Neuronal stem cell (in vitro differentiated cells): ENCODE results near the gene PLPP2. TPM values are rescaled to one million over a fixed set of nuclear protein-coding genes. Genes with fewer than 3 reads are reported as not detected.
A peak's percentile ranks its signal among the peaks of the same experiment; 100 is the strongest.

ENCODE experiments used
- DNase-seq: peaks from one replicate; pipeline ENCODE4 v3.0.0-alpha.2; 2013; ENCODE audit warnings: low spot score
- H2AFZ ChIP-seq: one replicate; pipeline ENCODE4 v1.6.1; 2013; ENCODE audit warnings: mild to moderate bottlenecking, low read length, inconsistent platforms
- H2AK5ac ChIP-seq: 2 replicates; pipeline ENCODE4 v1.6.1; 2013; ENCODE audit warnings: low read depth, mild to moderate bottlenecking, inconsistent platforms, low read length, moderate library complexity, mixed read lengths
- H2BK120ac ChIP-seq: 2 replicates; pipeline ENCODE4 v1.6.1; 2013; ENCODE audit warnings: low read depth, mild to moderate bottlenecking, inconsistent platforms, low read length, moderate library complexity, mixed read lengths
- H2BK12ac ChIP-seq: one replicate; pipeline ENCODE4 v1.6.1; 2013; ENCODE audit warnings: low read length, inconsistent platforms
- H2BK15ac ChIP-seq: 2 replicates; pipeline ENCODE4 v1.6.1; 2013; ENCODE audit warnings: mild to moderate bottlenecking, low read length, inconsistent platforms, mixed read lengths
- H2BK5ac ChIP-seq: one replicate; pipeline ENCODE4 v1.6.1; 2013; ENCODE audit warnings: inconsistent platforms, mild to moderate bottlenecking, low read length, moderate library complexity
- H3K14ac ChIP-seq: one replicate; pipeline ENCODE4 v1.6.1; 2013; ENCODE audit warnings: low read length, inconsistent platforms
- H3K18ac ChIP-seq: 2 replicates; pipeline ENCODE4 v1.6.1; 2013; ENCODE audit warnings: low read length, inconsistent platforms
- H3K23ac ChIP-seq: 2 replicates; pipeline ENCODE4 v1.6.1; 2013; ENCODE audit warnings: low read depth, mild to moderate bottlenecking, mixed read lengths, low read length, inconsistent platforms; ENCODE audit not compliant: poor library complexity
- H3K27ac ChIP-seq: replicated peaks from 3 replicates; pipeline ENCODE4 v1.5.1; 2013; ENCODE audit warnings: low read length, inconsistent platforms
- H3K27me3 ChIP-seq, 3 experiments: 2 replicates each; pipeline ENCODE4 v1.6.1; 2013; ENCODE audit warnings: low read length in 3 of 3, mild to moderate bottlenecking in 2 of 3, inconsistent platforms in 1 of 3, low read depth in 1 of 3, mixed read lengths in 1 of 3, moderate library complexity in 1 of 3; ENCODE audit not compliant: control insufficient read depth in 3 of 3, insufficient read depth in 3 of 3
- H3K36me3 ChIP-seq, 2 donors: replicated peaks in 1 of 2; 2 replicates each; pipeline ENCODE4 v1.6.1; 2013; ENCODE audit warnings: low read length in 2 of 2; ENCODE audit not compliant: control insufficient read depth in 2 of 2, insufficient read depth in 2 of 2
- H3K4ac ChIP-seq: 2 replicates; pipeline ENCODE4 v1.6.1; 2013; ENCODE audit warnings: inconsistent platforms, mild to moderate bottlenecking, low read length, moderate library complexity
- H3K4me1 ChIP-seq, 2 donors: 1 replicate in 1 of 2; 2 replicates in 1 of 2; pipeline ENCODE4 v1.6.1; 2013; ENCODE audit warnings: low read length in 2 of 2, low read depth in 1 of 2; ENCODE audit not compliant: control insufficient read depth in 2 of 2, insufficient read depth in 1 of 2
- H3K4me2 ChIP-seq: one replicate; pipeline ENCODE4 v1.6.1; 2013; ENCODE audit warnings: mild to moderate bottlenecking, low read length, inconsistent platforms; ENCODE audit not compliant: insufficient read depth, poor library complexity, severe bottlenecking
- H3K4me3 ChIP-seq, 2 donors: 2 replicates each; pipeline ENCODE4 v1.5.1; 2013; ENCODE audit warnings: low read length in 2 of 2, mild to moderate bottlenecking in 2 of 2, inconsistent platforms in 1 of 2, moderate library complexity in 1 of 2
- H3K79me1 ChIP-seq: one replicate; pipeline ENCODE4 v1.6.1; 2013; ENCODE audit warnings: low read depth, mild to moderate bottlenecking, inconsistent platforms, low read length, moderate library complexity
- H3K9ac ChIP-seq: one replicate; pipeline ENCODE4 v1.6.1; 2013; ENCODE audit warnings: mild to moderate bottlenecking, low read depth, low read length, inconsistent platforms; ENCODE audit not compliant: poor library complexity
- H3K9me3 ChIP-seq, 2 donors: replicated peaks in 1 of 2; 2 replicates each; pipeline versions ENCODE3 to v1.6.1; 2013; ENCODE audit warnings: low read length in 2 of 2, mild to moderate bottlenecking in 2 of 2, inconsistent platforms in 1 of 2, low read depth in 1 of 2, mixed read lengths in 1 of 2, moderate library complexity in 1 of 2; ENCODE audit not compliant: control insufficient read depth in 2 of 2, insufficient read depth in 1 of 2
- H4K8ac ChIP-seq: one replicate; pipeline ENCODE4 v1.6.1; 2013; ENCODE audit warnings: low read depth, mild to moderate bottlenecking, inconsistent platforms, low read length, moderate library complexity
- H4K91ac ChIP-seq: one replicate; pipeline ENCODE4 v1.6.1; 2013; ENCODE audit warnings: low read length, low read depth, mild to moderate bottlenecking, inconsistent platforms; ENCODE audit not compliant: poor library complexity
- WGBS, 2 donors: extraction: QIAGEN DNeasy Blood & Tissue Kit; methylation state at CpG; one replicate each; pipeline ENCODE4 v1.1.7; 2013; ENCODE audit warnings: missing lambda C conversion rate in 2 of 2, mixed read lengths in 1 of 2; ENCODE audit not compliant: insufficient read length in 2 of 2, insufficient replicate concordance in 1 of 2; ENCODE audit errors: extremely low coverage in 2 of 2; 5-methylcytosine and 5-hydroxymethylcytosine counted together
- polyA plus RNA-seq, 2 experiments: library from polyadenylated mRNA; stranded (reverse); fragments of 200-250 nt; gene quantifications; one replicate each; pipeline ENCODE4 v1.2.3, GENCODE V29; 2013

The PLPP2 gene
- polyA plus RNA-seq (2013, experiment 1 of 2) = 0.77 TPM
- 0.65 TPM for polyA plus RNA-seq (2013, experiment 2 of 2)

DNA sequence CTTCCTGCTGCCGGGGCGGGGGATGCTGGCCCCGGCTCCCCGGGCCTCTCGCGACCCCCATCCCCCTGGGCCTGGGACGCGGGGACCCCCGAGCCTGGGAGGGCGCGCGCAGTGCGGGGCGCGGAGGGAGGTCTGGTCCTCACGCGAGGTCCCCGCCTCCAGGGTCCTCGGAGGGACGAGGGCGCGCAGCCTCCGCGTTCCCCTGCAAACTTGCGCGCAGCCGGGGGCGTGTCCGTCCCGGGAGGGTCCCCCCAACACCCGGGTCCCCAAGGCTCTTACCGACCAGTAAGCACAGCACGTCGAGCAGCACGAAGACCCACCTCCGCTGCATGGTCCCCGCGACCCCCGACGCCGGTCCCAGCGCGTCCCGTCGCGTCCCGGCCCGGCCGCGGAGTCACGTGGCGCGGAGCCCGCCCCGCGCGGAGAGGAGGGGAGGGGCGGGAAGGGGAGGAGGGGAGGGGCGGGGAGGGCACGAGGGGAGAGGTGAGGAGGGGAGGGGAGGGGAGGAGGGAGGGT, at the start of gene PLPP2:
TSS of gene PLPP2 (minus strand) at position 398 of the 516 bp plus-strand sequence. CDS start at position 331, 67 bp downstream.
- no peak for DNase-seq
- peak within 1 kb of the TSS; percentile 54 for H3K4me2 ChIP-seq
- no peak within 1 kb of the TSS for H2BK12ac ChIP-seq
- peaks cover 2 to 13% of the 10 kb centered on the region in 2 donors for H3K9me3 ChIP-seq
- peaks cover 16 to 80% (median 55%) of the 10 kb centered on the region in 3 experiments for H3K27me3 ChIP-seq
- peak within 1 kb of the TSS; percentile 73 for H3K23ac ChIP-seq
- H3K36me3 ChIP-seq = no peaks in the 10 kb centered on the region
- peak within 1 kb of the TSS; percentile 73 for H2AFZ ChIP-seq
- H2BK15ac ChIP-seq = no peak within 1 kb of the TSS
- H3K9ac ChIP-seq = peak within 1 kb of the TSS; percentile 21
- no peak within 1 kb of the TSS for H3K14ac ChIP-seq
- peak within 1 kb of the TSS; percentile 88 for H2AK5ac ChIP-seq
- H3K4me1 ChIP-seq = peaks cover 14% of the 10 kb centered on the region in 2 donors
- H2BK120ac ChIP-seq = no peak within 1 kb of the TSS
- H4K91ac ChIP-seq = no peak within 1 kb of the TSS
- no peak within 1 kb of the TSS for H2BK5ac ChIP-seq
- no peak within 1 kb of the TSS for H4K8ac ChIP-seq
- WGBS, 2 donors = no CpG with 5 or more reads among the region's 60 CpGs
- no peaks in the 10 kb centered on the region for H3K79me1 ChIP-seq
- no peak within 1 kb of the TSS for H3K4ac ChIP-seq
- no peak within 1 kb of the TSS for H3K27ac ChIP-seq
- peak within 1 kb of the TSS; percentile 91 for H3K18ac ChIP-seq
- peak within 1 kb of the TSS; percentile 24 to 57 for H3K4me3 ChIP-seq

DNA sequence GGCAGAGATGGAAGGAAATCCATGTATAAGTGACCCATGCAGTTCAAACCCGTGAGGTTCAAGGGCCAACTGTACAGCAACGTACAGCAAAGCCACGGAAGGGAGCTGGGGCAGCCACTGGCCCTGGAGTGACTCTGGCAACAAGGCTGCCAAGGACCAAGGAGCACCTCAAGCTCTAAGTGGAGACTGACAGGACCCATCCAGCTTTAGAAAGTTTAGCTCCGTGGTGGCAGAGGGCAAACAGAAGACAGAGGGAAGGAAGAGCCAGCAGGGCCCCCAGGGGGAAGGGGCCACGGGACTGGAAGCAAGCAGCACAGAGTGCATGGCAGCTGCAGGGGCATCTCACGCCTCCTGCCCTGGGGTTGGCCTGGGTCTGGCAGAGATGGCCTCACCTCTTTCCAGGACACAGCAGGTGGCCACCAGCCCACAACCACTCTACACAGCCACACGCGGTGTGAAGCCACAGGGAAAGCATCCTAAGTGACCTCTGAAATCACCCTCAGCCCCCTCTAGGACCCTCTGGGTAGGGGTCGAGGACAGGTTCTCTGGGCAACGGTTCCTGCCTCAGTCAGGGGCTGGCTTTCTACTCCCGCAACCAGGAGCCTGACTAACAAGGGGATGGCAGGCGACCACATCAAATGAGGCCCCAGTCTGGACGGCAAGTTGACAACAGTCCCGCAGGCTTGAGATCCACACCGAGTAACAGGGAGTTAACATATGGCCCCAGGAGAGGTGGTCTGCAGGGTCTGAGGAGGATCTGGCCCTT, 49.6 kb upstream of the PLPP2 start:
- H2BK120ac ChIP-seq = no peak overlapping the region
- H3K36me3 ChIP-seq = peaks cover 14 to 60% of the 10 kb centered on the region in 2 donors
- H3K9ac ChIP-seq = no peak overlapping the region
- no peak overlapping the region for H3K4ac ChIP-seq
- no peak overlapping the region for H4K8ac ChIP-seq
- peak overlapping the region; percentile 26 for H3K4me2 ChIP-seq
- no CpG with 5 or more reads among the region's 15 CpGs for WGBS, 2 donors
- H3K4me3 ChIP-seq = no peak overlapping the region
- no peak for DNase-seq
- H2BK12ac ChIP-seq = peak overlapping the region; percentile 53
- H3K27me3 ChIP-seq = peaks cover 0 to 6% (median 0%) of the 10 kb centered on the region in 3 experiments
- H3K27ac ChIP-seq = no peak overlapping the region
- H3K79me1 ChIP-seq = peaks cover 30% of the 10 kb centered on the region
- H3K18ac ChIP-seq = no peak overlapping the region
- no peak overlapping the region for H2BK5ac ChIP-seq
- H3K23ac ChIP-seq = no peak overlapping the region
- no peak overlapping the region for H3K14ac ChIP-seq
- H2AK5ac ChIP-seq = no peak overlapping the region
- no peak overlapping the region for H2BK15ac ChIP-seq
- H4K91ac ChIP-seq = no peak overlapping the region
- peaks cover 10 to 19% of the 10 kb centered on the region in 2 donors for H3K4me1 ChIP-seq
- H3K9me3 ChIP-seq = peaks cover 2 to 38% of the 10 kb centered on the region in 2 donors
- H2AFZ ChIP-seq = no peak overlapping the region

DNA sequence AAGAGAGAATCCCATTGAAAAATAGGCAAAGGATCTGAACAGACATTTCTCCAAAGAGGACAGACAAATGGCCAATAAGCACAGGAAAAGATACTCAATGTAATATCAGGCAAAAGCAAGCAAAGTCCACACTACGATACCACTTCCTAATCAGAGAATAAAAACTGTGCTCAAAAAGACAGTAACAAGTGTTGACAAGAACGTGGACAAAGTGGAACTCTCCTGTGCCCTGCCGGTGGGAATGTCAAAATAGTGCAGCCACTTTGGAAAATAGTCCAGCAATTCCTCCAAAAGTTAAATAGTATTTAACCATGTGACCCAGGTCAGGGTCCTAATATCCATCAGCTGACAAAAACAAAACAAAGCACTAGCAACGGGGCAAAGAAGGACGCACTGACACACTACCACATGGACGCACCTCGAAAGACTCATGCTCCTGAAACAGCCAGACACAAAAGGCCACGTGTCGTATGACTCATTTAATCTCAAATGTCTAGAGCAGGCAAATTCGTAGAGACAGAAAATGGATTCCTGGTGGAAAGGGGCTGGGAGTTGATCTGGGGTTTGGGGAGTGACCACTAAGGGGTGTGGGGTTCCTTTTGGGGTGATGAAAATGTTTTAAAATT, 48.2 kb upstream of the PLPP2 start:
- Histone ChIP-seq H2BK15ac (no peak overlapping the region), H4K91ac (no peak overlapping the region)
- WGBS, 2 donors = no CpG with 5 or more reads among the region's 10 CpGs

DNA sequence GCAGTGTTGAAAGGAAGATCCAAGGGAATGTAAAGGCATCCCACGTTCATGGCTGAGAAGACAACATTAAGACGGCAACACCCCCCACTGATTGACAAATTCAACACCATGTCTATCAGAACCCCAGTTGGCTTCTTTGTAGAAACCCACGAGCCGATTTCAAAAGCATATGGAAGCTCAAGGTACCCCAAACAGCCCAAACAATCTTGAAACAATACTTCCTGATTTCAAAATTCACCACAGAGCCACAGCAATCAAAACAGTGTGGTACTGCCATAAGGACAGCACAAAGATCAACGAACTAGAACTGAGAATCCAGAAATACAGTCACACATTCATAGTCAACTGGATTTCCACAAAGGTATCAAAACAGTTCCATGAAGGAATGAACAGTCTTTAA, 47.2 kb upstream of the PLPP2 start:
- no peaks in the 10 kb centered on the region for H3K27me3 ChIP-seq

More for the DNA sequence above, 48.2 kb upstream of the PLPP2 start:
- H3K4me2 ChIP-seq = no peak overlapping the region
- H3K4ac ChIP-seq = no peak overlapping the region
- no peak overlapping the region for H2AFZ ChIP-seq
- H4K8ac ChIP-seq = no peak overlapping the region
- no peak overlapping the region for H2AK5ac ChIP-seq
- H3K27ac ChIP-seq = no peak overlapping the region
- H2BK12ac ChIP-seq = no peak overlapping the region
- peak overlapping the region; percentile 61 for H3K9ac ChIP-seq
- peaks cover 10 to 16% of the 10 kb centered on the region in 2 donors for H3K4me1 ChIP-seq
- H2BK5ac ChIP-seq = no peak overlapping the region
- no peak overlapping the region for H3K18ac ChIP-seq
- H3K14ac ChIP-seq = no peak overlapping the region
- peaks cover 0 to 32% of the 10 kb centered on the region in 2 donors for H3K9me3 ChIP-seq
- H3K23ac ChIP-seq = no peak overlapping the region
- peaks cover 35% of the 10 kb centered on the region for H3K79me1 ChIP-seq
- H3K36me3 ChIP-seq = peaks cover 19 to 74% of the 10 kb centered on the region in 2 donors
- H3K4me3 ChIP-seq = no peak overlapping the region
- H3K27me3 ChIP-seq = no peaks in the 10 kb centered on the region
- DNase-seq = no peak
- no peak overlapping the region for H2BK120ac ChIP-seq

More for the DNA sequence above, 47.2 kb upstream of the PLPP2 start:
- Histone ChIP-seq H2BK5ac (no peak overlapping the region), H3K9ac (no peak overlapping the region), H3K18ac (no peak overlapping the region), H3K27ac (no peak overlapping the region), H2AFZ (no peak overlapping the region), H4K91ac (no peak overlapping the region), H2BK12ac (no peak overlapping the region), H2BK120ac (no peak overlapping the region), H3K79me1 (peaks cover 32% of the 10 kb centered on the region), H3K4ac (no peak overlapping the region), H2AK5ac (no peak overlapping the region), H3K9me3 (peaks cover 0 to 37% of the 10 kb centered on the region in 2 donors), H3K36me3 (peaks cover 23 to 78% of the 10 kb centered on the region in 2 donors), H3K14ac (no peak overlapping the region), H4K8ac (no peak overlapping the region), H2BK15ac (no peak overlapping the region), H3K4me3 (no peak overlapping the region), H3K4me1 (peaks cover 5 to 13% of the 10 kb centered on the region in 2 donors), H3K23ac (no peak overlapping the region), H3K4me2 (no peak overlapping the region)
- WGBS, 2 donors = no CpG with 5 or more reads among the region's 5 CpGs
- DNase-seq = no peak
